Astrocyte of the cerebellum (primary cell): ENCODE data around the gene HJURP.
A peak's percentile ranks its signal among the peaks of the same experiment; 100 is the strongest.
"Not testable (repeated sequence)": the region's sequence is repeated elsewhere in the genome, so short reads cannot be mapped to it uniquely, and the experiment has no call there.

ENCODE experiments used
- DNase-seq: peaks from one replicate; pipeline ENCODE4 v3.0.0-alpha.2; 2011; ENCODE audit warnings: low read depth
- H3K4me3 ChIP-seq: 2 replicates; pipeline ENCODE4 v1.5.1; 2011; ENCODE audit warnings: mild to moderate bottlenecking, low read depth, low read length, moderate library complexity
- CTCF ChIP-seq: IDR thresholded peaks from 2 replicates; pipeline ENCODE4 v1.5.1; 2012; ENCODE audit warnings: low read length, low read depth, moderate library complexity, mild to moderate bottlenecking; ENCODE audit errors: missing control alignments
- in situ Hi-C: cut with HindIII; loops from 2 replicates; pipeline ENCODE4 v1.10.0; 2017; ENCODE audit warnings: low sequenced_read_pairs

HJURP gene

GRCh38 chr2:233854241-233854981 is at the start of gene HJURP:
HJURP (minus strand) TSS chr2:233854535; CDS start chr2:233854500, 35 bp downstream.
- TF ChIP-seq CTCF, result no peak
- in situ Hi-C loops, result no loop called here
- peak within 1 kb of the TSS; percentile 95 for H3K4me3 ChIP-seq
- peak; percentile 90 for DNase-seq

GRCh38 chr2:233901884-233902283 is 47.5 kb upstream of the HJURP start:
- DNase-seq, result no peak

GRCh38 chr2:233901367-233901766 is 47.0 kb upstream of the HJURP start:
- in situ Hi-C loops, result no loop called here
- H3K4me3 ChIP-seq, result no peak overlapping the region
- DNase-seq, result no peak
- TF ChIP-seq CTCF, result no peak

More at GRCh38 chr2:233901884-233902283, 47.5 kb upstream of the HJURP start:
- H3K4me3 ChIP-seq, result no peak overlapping the region
- in situ Hi-C loops, result no loop called here
- TF ChIP-seq CTCF, result no peak

- in situ Hi-C loops, H3K4me3 ChIP-seq, DNase-seq: not testable (repeated sequence)
These were observed 41.9 kb upstream of the HJURP start for GRCh38 chr2:233896253-233896652.

GRCh38 chr2:233892793-233893192 is 38.5 kb upstream of the HJURP start:
- DNase-seq, result no peak
- H3K4me3 ChIP-seq, result no peak overlapping the region
- TF ChIP-seq CTCF, result no peak
- in situ Hi-C loops, result no loop called here

- TF ChIP-seq CTCF, result no peak
- no peak for DNase-seq
- in situ Hi-C loops, result no loop called here
- H3K4me3 ChIP-seq, result no peak overlapping the region
These were observed 28.0 kb upstream of the HJURP start for GRCh38 chr2:233882353-233882752.

- H3K4me3 ChIP-seq, DNase-seq, in situ Hi-C loops: not testable (repeated sequence)
These were observed 17.8 kb upstream of the HJURP start for GRCh38 chr2:233872125-233872524.

GRCh38 chr2:233871432-233871831 is 17.1 kb upstream of the HJURP start:
- DNase-seq, result no peak
- no peak for TF ChIP-seq CTCF
- H3K4me3 ChIP-seq, result no peak overlapping the region
- in situ Hi-C loops, result no loop called here
